ENCODE results near the gene MYG1.

The MYG1 gene

DNA sequence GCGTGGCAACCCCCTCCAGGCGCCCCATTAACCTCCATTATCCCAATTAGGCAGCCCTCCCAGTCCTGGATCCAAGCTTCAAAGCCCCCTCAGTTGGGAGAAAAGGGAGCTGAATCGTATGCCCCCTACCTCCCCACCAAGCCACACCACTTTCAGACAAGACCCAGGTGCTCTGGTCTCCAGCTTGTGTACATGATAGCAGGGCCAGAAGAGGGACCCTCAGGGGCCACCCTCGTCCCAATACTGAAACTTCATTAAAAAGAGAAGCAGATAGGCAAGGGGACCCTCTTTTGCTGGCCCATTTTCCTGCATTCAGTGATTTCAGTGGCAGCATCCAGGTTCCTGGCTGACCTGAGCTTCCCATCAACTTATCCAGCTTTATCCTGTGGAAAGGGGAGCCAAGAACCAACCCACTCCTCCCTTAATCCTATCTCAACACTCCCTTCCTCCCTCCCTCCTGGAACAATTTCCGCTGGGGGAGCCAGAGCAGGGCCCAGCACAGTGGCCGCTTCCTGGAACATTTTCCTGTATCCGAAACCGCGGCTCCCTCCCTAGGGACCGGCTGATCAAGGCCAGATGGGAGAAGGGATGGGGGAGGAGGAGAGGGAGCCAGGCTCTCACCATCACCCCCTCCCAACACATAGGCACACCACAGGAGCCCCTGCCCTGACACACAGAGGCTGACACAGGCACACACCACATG, 46.1 kb downstream of the MYG1 start:
- TF ChIP-seq, protein P1, sequence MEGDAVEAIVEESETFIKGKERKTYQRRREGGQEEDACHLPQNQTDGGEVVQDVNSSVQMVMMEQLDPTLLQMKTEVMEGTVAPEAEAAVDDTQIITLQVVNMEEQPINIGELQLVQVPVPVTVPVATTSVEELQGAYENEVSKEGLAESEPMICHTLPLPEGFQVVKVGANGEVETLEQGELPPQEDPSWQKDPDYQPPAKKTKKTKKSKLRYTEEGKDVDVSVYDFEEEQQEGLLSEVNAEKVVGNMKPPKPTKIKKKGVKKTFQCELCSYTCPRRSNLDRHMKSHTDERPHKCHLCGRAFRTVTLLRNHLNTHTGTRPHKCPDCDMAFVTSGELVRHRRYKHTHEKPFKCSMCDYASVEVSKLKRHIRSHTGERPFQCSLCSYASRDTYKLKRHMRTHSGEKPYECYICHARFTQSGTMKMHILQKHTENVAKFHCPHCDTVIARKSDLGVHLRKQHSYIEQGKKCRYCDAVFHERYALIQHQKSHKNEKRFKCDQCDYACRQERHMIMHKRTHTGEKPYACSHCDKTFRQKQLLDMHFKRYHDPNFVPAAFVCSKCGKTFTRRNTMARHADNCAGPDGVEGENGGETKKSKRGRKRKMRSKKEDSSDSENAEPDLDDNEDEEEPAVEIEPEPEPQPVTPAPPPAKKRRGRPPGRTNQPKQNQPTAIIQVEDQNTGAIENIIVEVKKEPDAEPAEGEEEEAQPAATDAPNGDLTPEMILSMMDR (IDR thresholded peaks at IDR 0.05; ENCODE audit: borderline replicate concordance, insufficient read depth, low read depth, low read length): no peak
- H3K4me3 ChIP-seq (ENCODE audit: low read depth, low read length): no peak overlapping the region

DNA sequence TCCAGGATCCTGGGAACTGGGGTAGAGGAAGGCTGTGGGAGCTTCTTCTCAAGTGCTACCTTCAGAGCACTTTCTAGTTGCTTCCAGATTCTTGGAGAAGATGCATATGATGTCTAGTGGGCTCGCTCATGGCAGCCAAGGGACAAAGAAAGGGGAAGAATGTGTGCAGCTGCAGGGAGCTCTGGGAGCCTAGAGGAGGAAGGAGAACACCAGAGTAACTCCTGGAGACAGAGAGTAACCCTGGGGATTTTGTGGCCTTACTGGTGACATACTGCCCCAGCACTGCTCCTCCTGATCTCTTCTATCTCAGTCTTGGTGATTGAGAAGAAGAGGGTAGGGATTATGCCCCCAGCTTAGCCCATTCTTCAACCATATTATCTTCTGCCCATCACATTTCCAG, 47.0 kb downstream of the MYG1 start:
- no peak overlapping the region for H3K4me3 ChIP-seq (ENCODE audit: low read depth, low read length)
- TF ChIP-seq, protein P1 (IDR thresholded peaks at IDR 0.05; ENCODE audit: borderline replicate concordance, insufficient read depth, low read depth, low read length): no peak

DNA sequence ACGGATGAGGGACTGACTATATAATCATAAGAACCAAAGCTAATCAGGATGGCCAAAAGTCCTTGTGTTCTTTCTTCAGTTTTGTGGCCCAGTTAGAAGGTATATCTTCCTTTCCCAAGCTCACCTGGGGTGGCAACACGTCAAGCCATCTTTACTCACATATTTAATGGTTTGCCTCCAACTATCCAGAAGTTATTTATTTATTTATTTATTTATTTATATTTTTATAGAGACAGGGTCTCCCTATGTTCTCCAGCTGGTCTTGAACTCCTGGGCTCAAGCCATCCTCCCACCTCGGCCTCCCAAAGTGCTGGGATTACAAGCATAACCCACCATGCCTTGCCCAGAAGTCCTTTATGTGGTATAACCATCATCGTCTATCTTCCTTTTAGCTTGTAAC, 48.4 kb downstream of the MYG1 start:
- no peak overlapping the region for H3K4me3 ChIP-seq (ENCODE audit: low read depth, low read length)
- TF ChIP-seq, protein P1 (IDR thresholded peaks at IDR 0.05; ENCODE audit: borderline replicate concordance, insufficient read depth, low read depth, low read length): no peak

DNA sequence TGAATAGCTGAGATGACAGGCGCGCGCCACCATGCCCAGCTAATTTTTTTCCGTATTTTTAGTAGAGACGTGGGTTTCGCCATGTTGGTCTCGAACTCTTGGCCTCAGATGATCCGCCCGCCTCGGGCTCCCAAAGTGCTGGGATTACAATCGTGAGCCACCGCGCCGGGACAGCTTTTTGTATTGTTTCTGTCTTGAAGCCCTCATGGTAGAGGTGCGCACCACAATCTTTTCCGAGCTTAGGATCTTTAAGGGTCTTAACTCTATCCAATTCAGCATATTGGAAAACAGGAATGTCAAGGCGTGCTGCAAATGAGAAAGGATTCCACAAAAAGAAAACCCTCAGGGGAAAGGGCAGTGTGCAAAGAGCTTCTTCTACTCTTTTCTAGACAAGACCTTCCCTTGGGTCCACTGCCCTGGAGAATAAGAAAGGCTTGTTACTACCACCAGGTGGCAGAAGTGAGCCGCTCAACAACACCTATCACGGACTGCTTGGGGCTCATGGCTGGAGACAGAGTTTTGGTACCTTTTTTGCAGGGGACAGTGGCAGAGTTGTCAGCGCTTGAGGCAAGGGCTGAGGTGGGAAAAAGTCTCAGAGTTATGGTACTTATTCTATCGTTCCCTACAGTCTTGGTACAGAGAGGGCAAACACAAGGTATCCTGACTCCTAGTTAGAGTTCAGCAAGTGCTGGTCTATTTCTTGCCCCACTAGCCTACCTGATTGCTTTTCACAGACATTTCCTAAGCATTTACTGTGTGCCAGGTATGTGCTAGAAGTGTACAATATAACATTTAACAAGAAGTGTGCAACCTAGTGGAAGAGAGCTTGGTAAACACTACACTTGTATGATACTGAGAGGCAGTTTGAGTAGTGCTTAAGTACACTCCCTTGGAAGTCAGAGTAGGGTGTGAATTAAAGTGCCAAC, 53.1 kb downstream of the MYG1 start:
- no peak overlapping the region for H3K4me3 ChIP-seq (ENCODE audit: low read depth, low read length)
- TF ChIP-seq, protein P1 (IDR thresholded peaks at IDR 0.05; ENCODE audit: borderline replicate concordance, insufficient read depth, low read depth, low read length): peak; percentile 71; the same call in 1 of the 2 replicates

DNA sequence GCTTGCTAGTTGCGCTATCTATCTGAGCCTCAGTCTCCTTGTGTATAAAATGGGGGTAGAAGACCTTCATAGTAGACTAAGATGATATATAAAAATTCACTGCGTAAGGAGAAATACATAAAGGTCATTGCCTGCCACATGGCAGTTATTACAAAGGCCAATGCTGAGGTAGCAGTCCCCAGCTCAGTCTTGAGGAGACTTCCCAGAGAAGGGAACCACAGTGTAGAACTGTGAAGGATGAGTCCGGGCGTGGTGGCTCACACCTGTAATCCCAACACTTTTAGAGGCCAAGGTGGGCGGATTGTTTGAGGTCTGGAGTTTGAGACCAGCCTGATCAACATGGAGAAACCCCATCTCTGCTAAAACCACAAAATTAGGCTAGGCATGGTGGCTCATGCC, 53.8 kb downstream of the MYG1 start:
- TF ChIP-seq, protein P1 (IDR thresholded peaks at IDR 0.05; ENCODE audit: borderline replicate concordance, insufficient read depth, low read depth, low read length): no peak
- no peak overlapping the region for H3K4me3 ChIP-seq (ENCODE audit: low read depth, low read length)

DNA sequence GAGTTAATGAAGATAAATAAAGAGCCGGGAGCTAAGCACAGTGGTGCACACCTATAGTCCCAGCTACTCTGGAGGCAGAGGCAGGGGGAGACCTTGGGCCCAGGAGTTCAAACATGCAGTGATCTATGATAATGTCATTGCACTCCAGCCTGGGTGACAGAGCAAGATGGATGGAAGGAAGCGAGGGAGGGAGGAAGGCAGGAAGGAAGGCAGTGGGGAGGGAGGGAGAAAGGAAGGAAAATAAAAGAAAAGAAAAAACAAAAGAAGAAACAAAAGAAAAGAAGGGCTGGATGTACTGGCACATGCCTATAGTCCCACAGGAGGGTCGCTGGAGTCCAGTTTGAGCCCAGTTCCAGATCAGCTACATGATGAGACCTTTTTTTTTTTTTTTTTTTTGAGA, 55.6 kb downstream of the MYG1 start:
- no peak overlapping the region for H3K4me3 ChIP-seq (ENCODE audit: low read depth, low read length)
- TF ChIP-seq, protein P1 (IDR thresholded peaks at IDR 0.05; ENCODE audit: borderline replicate concordance, insufficient read depth, low read depth, low read length): no peak
